A549 (cell line): Measurements from ENCODE around the gene ABHD12B. TPM values are rescaled to one million over a fixed set of nuclear protein-coding genes. Genes with fewer than 3 reads are reported as not detected.
"Not testable (repeated sequence)": the region's sequence is repeated elsewhere in the genome, so short reads cannot be mapped to it uniquely, and the experiment has no call there.

Experiments used
- ATAC-seq, 2 experiments: fragments of 200-7000 bp in 1 of 2; fragments of >200 bp in 1 of 2; cut with Nextera tagmentation in 1 of 2; cut with Tn5 transposase in 1 of 2; 3 replicates each; pipeline versions ENCODE4 v1.8.0 to v1.9.1; 2018 to 2020; ENCODE audit warnings: mild to moderate bottlenecking in 1 of 2, moderate library complexity in 1 of 2
- CTCF ChIA-PET: fragments of 300-600 bp; sonication (Branson Sonifier 250); formaldehyde crosslinking; extraction: SDS; loops from one replicate; lab custom pipeline; 2021; ENCODE audit warnings: antibody characterized with exemption, inconsistent platforms; lab: Yijun Ruan, JAX
- POLR2A ChIA-PET: fragments of 350-600 bp; formaldehyde crosslinking; extraction: SDS; loops from one replicate; lab custom pipeline; 2021; ENCODE audit warnings: antibody characterized with exemption, inconsistent platforms; lab: Yijun Ruan, JAX
- DNase-seq, 2 experiments: peaks; one replicate each; pipeline versions ENCODE4 v3.0.0 to v3.0.0-alpha.2; 2011 to 2016; ENCODE audit warnings: low read depth in 1 of 2, low spot score in 1 of 2
- FAIRE-seq: peaks from 2 replicates; lab custom pipeline; 2011; peaks lifted over from hg19 to GRCh38; lab: Jason Lieb, UNC
- H3K27ac ChIP-seq, 2 experiments: fragments of >200 bp; sonication (Bioruptor Twin); formaldehyde crosslinking; 3 replicates each; pipeline ENCODE4 v1.5.1; 2016 to 2017
- H3K4me1 ChIP-seq: fragments of >200 bp; sonication (Bioruptor Twin); formaldehyde crosslinking; 3 replicates; pipeline ENCODE4 v1.6.1; 2016
- H3K4me2 ChIP-seq: fragments of >200 bp; sonication (Bioruptor Twin); formaldehyde crosslinking; 3 replicates; pipeline ENCODE4 v1.6.1; 2016
- H3K4me3 ChIP-seq: fragments of >200 bp; sonication (Bioruptor Twin); formaldehyde crosslinking; 3 replicates; pipeline ENCODE4 v1.5.1; 2016
- H3K9me3 ChIP-seq: fragments of >200 bp; sonication (Bioruptor Twin); formaldehyde crosslinking; 3 replicates; pipeline ENCODE4 v1.6.1; 2016
- ATOH8 ChIP-seq: fragments of 250-450 bp; sonication (Bioruptor Pico); IDR thresholded peaks from 2 replicates; pipeline ENCODE4 v1.5.0; 2020; ENCODE audit warnings: low read depth, mild to moderate bottlenecking, moderate library complexity
- CBX2 ChIP-seq: fragments of 200-600 bp; sonication (generic); IDR thresholded peaks from 2 replicates; pipeline ENCODE4 v1.6.1; 2016; ENCODE audit warnings: low read depth, mild to moderate bottlenecking, borderline replicate concordance
- CHD4 ChIP-seq: fragments of 200-600 bp; sonication (generic); IDR thresholded peaks from 2 replicates; pipeline ENCODE4 v1.6.1; 2016; ENCODE audit warnings: antibody characterized with exemption, mild to moderate bottlenecking, borderline replicate concordance
- CTCF ChIP-seq: fragments of >200 bp; sonication (Bioruptor Twin); formaldehyde crosslinking; IDR thresholded peaks from 3 replicates; pipeline ENCODE4 v1.5.1; 2016
- HES2 ChIP-seq: fragments of >200 bp; sonication (Bioruptor Twin); formaldehyde crosslinking; IDR thresholded peaks from 2 replicates; pipeline ENCODE4 v1.6.1; 2016
- HMGXB4 ChIP-seq: fragments of 250-450 bp; sonication (Bioruptor Pico); IDR thresholded peaks from 2 replicates; pipeline ENCODE4 v1.5.0; 2021; ENCODE audit warnings: mild to moderate bottlenecking, moderate library complexity, borderline replicate concordance
- HOXA7 ChIP-seq: fragments of 250-450 bp; sonication (Bioruptor Pico); IDR thresholded peaks from 2 replicates; pipeline ENCODE4 v1.5.0; 2020; ENCODE audit warnings: mild to moderate bottlenecking, moderate library complexity
- HOXB5 ChIP-seq: fragments of 250-450 bp; sonication (Bioruptor Pico); IDR thresholded peaks from 2 replicates; pipeline ENCODE4 v1.5.0; 2020; ENCODE audit warnings: mild to moderate bottlenecking, moderate library complexity
- JUN ChIP-seq, 2 experiments: fragments of >200 bp; sonication (Bioruptor Twin); formaldehyde crosslinking; IDR thresholded peaks; 2 replicates in 1 of 2; 3 replicates in 1 of 2; pipeline ENCODE4 v1.6.1; 2016 to 2017
- KDM1A ChIP-seq: fragments of 200-600 bp; sonication (generic); IDR thresholded peaks from 2 replicates; pipeline ENCODE4 v1.6.1; 2016; ENCODE audit warnings: low read depth, mild to moderate bottlenecking
- PBX3 ChIP-seq: IDR thresholded peaks from 2 replicates; pipeline ENCODE4 v1.6.1; 2012
- PHF8 ChIP-seq: fragments of 200-600 bp; sonication (generic); IDR thresholded peaks from 2 replicates; pipeline ENCODE4 v1.6.1; 2016; ENCODE audit warnings: low read depth, mild to moderate bottlenecking, antibody characterized with exemption, moderate library complexity, borderline replicate concordance
- RAD21 ChIP-seq, 2 experiments: fragments of >200 bp in 1 of 2; sonication (Bioruptor Twin) in 1 of 2; formaldehyde crosslinking in 1 of 2; IDR thresholded peaks in 1 of 2; conservative IDR thresholded peaks in 1 of 2; 2 replicates in 1 of 2; 3 replicates in 1 of 2; pipeline ENCODE4 v1.6.1; 2012 to 2018; ENCODE audit warnings: inconsistent platforms in 1 of 2
- RFX5 ChIP-seq: fragments of 450-650 bp; IDR thresholded peaks from 2 replicates; pipeline ENCODE4 v1.7.1; 2014; ENCODE audit warnings: antibody characterized with exemption, mild to moderate bottlenecking, moderate library complexity
- RNF2 ChIP-seq: fragments of 200-600 bp; sonication (generic); IDR thresholded peaks from 2 replicates; pipeline ENCODE4 v1.6.1; 2016; ENCODE audit warnings: low read depth, mild to moderate bottlenecking, antibody characterized with exemption, moderate library complexity, borderline replicate concordance
- TP53 ChIP-seq: fragments of 250-450 bp; sonication (Bioruptor Pico); IDR thresholded peaks from 2 replicates; pipeline ENCODE4 v1.5.0; 2021; ENCODE audit warnings: mild to moderate bottlenecking, moderate library complexity
- USF2 ChIP-seq: fragments of 450-650 bp; IDR thresholded peaks from 2 replicates; pipeline ENCODE4 v1.6.1; 2014; ENCODE audit warnings: antibody characterized with exemption
- WGBS: methylation state at CpG from one replicate; pipeline ENCODE4 v1.1.6; 2017; ENCODE audit errors: missing lambda C conversion rate; 5-methylcytosine and 5-hydroxymethylcytosine counted together
- polyA plus RNA-seq, 4 experiments: library from polyadenylated mRNA; depleted of rRNA in 3 of 4; stranded (reverse); fragments of >200 nt; fragmentation: RNase III in 1 of 4; extraction: RNeasy Plus Mini Kit Qiagen cat#74134 plus additional on column Dnase treatment in 1 of 4; gene quantifications; 2 replicates in 3 of 4; 3 replicates in 1 of 4; pipeline ENCODE4 v1.2.3, GENCODE V29; 2011 to 2017

Gene ABHD12B
- polyA plus RNA-seq, 2 of the 4 experiments (the other 2 are of a cell fraction): not detected

- Histone ChIP-seq H3K4me2 (no peak overlapping the region), H3K9me3 (no peaks in the 10 kb centered on the region), H3K4me1 (peaks cover 13% of the 10 kb centered on the region), H3K4me3 (no peak overlapping the region), H3K27ac (no peak overlapping the region)
- DNase-seq: no peak
- POLR2A ChIA-PET: no interaction called here
- CTCF ChIA-PET: no interaction called here
- FAIRE-seq: no peak
- TF ChIP-seq ATOH8 (CRISPR knock-in tag): no peak
- TF ChIP-seq PHF8: no peak
- TF ChIP-seq CHD4: no peak
- TF ChIP-seq RAD21 (conservative IDR thresholded peaks at IDR 0.05 in 1 of 2, IDR thresholded peaks at IDR 0.05 in 1 of 2): no peak
- no peak for TF ChIP-seq RFX5
- no peak for TF ChIP-seq PBX3
- no peak for TF ChIP-seq RNF2
- no peak for TF ChIP-seq HMGXB4 (CRISPR knock-in tag)
- no peak for TF ChIP-seq CTCF
- TF ChIP-seq CBX2: no peak
- no peak for TF ChIP-seq HOXB5 (CRISPR knock-in tag)
- TF ChIP-seq HOXA7: no peak
- TF ChIP-seq JUN (IDR thresholded peaks at IDR 0.05): no peak
- no peak for TF ChIP-seq USF2
- TF ChIP-seq KDM1A: no peak
- no peak for TF ChIP-seq HES2
- TF ChIP-seq TP53 (CRISPR knock-in tag): no peak
- no peak for ATAC-seq
- WGBS: 93% methylated on average over 6 of the region's 6 CpGs
Measured at GRCh38 chr14:50917449-50917848, 45.6 kb downstream of the ABHD12B start.

GRCh38 chr14:50919524-50919923 is 47.7 kb downstream of the ABHD12B start:
- FAIRE-seq, H3K27ac ChIP-seq, H3K9me3 ChIP-seq, POLR2A ChIA-PET, ATAC-seq, DNase-seq, H3K4me3 ChIP-seq, H3K4me2 ChIP-seq, CTCF ChIA-PET: not testable (repeated sequence)
- 90% methylated on average over 5 of the region's 5 CpGs for WGBS
- H3K4me1 ChIP-seq: peaks cover 13% of the 10 kb centered on the region
